Measurements from ENCODE around the gene HIVEP2.

The HIVEP2 gene

DNA sequence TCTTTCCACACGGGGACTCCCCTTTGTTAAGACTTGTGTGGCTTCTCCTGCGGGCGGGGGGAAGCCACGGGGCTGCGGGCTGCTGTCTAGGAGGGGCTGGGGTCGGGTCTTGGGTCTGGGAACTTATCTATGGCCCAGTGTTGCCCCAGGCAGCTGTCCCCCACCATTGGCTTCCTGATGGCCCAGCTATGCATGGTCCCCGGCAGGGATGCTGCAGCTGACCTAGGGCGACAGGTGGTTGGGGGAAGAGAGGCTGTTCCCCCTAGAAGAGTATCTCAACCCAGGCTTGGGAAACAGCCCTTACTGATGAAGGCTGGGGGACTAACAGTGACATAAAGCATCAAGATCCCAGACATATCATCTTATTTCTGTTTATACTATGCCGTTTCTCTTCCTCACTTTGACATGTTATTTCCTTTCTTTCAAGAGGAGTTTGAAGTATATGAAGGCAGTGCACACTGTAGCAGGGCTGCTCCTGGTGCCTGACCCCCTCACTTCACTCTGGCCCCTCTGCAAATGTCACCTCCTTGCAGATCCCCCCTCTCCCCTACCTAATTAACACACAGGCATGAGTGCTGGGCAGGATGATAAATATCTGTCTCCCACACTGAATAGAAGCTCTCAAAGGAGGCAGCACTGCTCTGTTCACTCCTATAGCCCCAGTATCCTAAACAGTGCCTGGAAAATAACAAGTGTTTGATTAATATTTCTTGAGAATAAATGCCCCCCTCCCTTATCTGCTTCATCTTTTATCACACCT lies 87.0 kb downstream of the HIVEP2 start:
- DNase-seq (ENCODE audit: low read depth in 2 of 2) = no peak

DNA sequence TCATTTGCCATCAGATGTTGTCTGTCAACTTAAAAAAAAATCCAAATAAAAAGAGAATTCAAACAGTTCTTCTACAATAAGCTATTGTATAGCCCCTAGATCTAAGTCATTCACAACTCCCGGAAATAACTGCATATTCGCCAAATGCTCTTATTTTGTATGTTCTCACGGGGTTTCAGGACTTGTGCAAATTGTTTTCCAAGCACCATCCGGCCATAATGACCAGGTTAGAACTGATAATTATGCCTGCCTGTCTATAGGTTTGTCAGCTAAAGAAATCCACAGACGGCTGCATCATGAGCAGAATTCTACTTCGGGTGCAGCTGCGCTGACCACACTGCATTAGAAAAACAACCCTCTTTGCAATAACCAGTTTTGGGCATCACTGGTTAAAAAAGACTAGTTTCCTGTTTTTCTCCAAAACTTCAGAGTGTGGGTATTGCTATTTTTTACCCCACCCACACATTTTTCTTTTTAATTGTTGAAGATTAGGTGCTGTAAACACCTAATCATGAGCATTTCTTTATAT lies 87.7 kb downstream of the HIVEP2 start:
- DNase-seq (ENCODE audit: low read depth in 2 of 2) = no peak

DNA sequence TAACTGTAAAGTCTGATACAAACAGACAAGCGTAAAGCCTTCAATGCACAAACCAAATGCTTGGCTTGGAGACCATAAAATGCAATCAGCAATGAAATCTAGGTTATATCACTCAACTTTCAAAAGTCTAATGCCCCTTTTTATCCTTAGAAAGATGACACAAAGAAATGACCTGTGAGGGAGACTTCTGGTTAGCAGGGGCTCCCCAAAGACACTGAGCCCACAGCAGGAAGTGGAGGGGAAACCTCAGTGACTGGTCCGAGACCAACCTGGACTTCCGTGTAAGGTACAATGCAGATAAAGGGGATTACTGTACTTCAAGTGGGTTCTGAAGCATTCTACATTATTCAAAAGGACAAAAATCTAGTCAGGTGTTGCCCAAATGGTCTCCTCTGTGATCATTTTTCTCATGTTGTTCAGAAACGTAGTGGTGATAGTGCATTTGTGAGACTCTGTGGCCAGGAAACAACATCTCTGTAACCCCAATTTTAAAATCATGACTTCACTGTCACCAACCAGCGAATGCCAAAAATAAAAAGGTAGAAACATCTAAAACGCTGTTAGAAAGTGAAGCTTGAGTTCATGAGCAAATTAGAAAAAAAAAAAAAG lies 88.2 kb downstream of the HIVEP2 start:
- no peak for DNase-seq (ENCODE audit: low read depth in 2 of 2)

DNA sequence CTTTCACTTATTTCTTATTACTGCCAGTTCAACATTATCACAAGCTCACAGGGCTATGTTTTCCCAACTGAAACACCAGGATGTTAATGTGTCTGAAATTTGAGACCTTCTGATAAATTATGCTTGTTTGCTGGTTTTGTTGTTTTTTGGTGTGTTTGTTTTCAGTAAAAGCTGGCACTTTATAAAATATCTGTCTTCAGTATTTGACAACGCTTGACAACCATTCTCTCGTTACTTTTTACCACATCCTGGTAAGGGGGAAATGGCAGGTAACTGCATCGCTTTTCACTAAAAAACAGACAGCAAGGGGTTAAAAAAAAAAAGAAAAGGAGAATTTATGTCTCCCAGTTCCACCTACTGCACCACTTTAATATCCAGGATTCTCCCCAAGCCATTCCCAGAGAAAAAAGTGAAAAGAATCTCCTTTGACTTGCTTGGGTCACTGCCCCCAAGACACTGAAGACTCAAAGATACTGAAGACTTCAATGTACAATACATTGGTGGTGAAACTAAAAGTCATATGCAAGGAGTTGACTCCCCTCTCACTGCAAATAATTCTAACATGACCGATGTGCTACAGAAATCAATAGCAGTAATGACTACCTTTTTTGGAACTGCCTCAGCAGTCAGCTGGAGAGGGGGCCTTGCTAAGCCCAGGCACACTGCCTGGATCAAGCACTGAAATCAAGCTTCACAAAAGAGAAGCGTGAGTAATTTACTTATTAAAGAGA lies 88.9 kb downstream of the HIVEP2 start:
- no peak for DNase-seq (ENCODE audit: low read depth in 2 of 2)

DNA sequence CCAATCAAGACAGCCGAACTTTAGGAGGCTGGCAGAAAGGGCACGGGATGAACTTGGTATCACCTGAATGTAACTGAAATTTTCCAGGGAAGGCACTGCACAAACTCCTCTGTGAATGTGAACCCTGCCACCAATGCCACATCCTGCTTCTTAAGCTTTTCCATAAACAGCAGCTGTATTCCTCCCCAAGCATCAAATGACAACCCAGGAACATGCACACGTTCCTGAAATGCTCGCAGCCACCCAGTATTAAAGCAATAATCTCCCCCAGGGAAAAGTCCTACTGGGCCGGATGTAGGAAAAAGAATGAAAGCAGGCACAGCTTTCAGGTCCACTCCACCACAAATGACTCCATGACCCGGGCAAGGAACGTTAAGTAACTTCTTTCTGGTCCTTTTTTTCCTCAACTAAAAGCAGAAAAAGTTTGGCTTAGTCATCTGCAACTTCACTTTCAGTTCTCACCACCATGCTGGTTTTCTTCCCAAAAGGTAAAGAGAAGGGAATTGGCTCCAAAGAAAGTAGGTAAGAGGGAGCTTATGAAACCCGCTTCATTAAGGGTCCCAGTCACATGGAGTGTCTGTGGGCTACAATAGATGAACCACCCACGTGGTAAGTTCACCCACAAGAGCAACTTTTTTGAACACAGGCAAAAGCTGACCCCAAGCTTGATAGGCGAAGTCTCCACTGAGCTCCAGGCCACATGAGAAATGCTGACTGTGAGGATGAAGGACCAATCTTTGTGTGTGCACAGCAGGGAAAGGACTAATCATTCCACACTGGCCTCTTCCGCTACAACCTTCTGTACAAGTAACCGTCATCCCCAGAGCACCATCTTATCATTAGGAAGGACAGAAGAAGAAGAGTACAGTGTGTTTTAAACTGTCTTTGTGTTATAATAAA lies 90.1 kb downstream of the HIVEP2 start:
- DNase-seq (ENCODE audit: low read depth in 2 of 2) = no peak

DNA sequence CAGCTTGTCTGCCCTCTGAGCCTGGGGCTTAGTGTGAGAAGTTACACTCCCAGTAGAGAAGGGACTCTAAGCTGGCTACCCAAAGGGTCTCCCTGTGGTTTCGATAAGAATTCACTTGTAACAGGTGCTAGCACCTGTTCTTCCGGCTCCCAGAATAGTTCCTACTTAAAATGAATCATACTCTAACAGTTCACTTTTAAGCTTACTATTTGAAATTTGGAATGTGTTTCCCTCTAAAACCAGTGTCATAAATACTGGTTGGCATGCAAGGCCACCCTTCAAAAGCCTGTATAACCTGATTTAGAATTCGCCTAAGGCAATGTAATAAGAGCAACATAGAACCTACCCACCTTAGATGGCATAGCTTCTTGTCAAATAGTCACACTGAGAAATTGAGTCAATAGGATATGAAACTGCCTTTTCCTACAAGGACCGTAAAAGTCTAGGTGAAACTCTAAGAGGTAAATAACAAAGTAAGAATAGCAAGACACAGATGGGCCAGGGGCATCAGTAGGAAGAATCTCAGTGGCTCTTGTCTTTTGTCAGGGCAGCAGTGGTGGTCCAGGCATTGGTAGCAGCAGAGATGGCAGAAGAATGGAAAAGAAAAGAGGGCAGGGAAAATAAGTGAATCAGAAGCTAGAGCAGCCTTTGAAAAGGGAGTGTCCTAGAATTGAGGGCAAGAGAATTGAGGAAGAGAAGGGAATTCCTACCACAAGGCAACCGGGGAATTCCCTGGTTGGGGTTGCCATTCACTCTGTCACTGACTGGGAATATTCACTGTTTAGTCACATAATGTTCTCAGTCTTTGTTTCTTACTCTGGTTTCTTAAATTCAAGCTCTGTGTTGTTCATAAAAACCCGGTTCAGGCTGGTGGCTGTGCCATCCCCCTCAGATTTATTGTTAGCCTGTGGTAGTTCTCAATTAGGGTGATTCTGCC lies 91.5 kb downstream of the HIVEP2 start:
- DNase-seq (ENCODE audit: low read depth in 2 of 2) = no peak

DNA sequence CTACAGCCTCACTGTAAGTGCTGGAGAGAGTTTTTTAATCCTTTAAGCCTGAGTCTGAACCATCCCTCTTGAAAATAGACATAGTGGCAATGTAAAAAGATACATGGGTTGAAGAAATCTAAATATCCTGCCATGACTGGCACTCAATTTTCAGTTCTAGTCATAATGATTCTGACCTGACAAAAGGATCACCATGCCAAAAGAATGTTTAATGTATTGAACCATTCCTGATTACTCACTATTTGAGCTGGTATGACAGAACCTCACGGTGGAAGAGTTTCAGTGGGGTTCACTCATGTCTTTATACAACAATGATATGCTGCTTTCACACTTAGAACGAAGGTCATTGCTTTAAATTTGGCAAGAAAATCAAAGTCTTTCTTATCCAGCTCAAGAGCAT lies 93.4 kb downstream of the HIVEP2 start:
- DNase-seq (ENCODE audit: low read depth in 2 of 2) = no peak

DNA sequence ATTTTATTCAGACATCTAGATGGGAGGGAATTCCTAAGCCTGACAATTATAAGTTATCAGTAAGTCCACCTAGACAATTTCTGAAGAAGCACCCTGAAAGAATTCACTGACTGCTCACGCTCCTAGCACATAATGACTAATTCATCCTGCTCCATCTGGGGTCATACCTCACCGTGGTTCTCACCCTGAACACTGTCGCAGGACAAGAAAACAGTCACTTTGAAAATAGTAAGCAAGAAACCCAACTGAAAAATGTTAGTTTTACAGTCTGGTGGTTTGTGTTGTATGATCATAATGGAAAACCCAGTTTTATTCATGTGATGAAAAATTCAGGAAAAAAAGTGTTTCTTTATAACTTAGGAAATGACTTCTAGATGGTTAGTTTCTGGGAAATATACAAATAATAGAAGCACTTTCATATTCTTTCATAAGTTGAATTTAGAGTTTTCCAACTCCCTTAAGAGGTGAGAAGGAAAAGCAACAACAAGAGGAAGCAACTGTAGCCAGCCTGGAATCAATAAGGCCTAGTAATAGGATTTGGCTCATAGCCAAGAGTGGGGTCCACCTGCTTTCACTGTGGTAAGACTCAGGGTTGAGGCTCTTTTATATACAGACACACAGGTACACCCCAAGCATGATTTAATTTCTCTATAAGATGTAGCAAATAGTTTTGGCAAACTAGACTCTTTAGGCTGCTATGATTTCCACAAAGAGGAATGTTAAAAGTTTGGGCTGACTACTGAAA lies 94.1 kb downstream of the HIVEP2 start:
- no peak for DNase-seq (ENCODE audit: low read depth in 2 of 2)

DNA sequence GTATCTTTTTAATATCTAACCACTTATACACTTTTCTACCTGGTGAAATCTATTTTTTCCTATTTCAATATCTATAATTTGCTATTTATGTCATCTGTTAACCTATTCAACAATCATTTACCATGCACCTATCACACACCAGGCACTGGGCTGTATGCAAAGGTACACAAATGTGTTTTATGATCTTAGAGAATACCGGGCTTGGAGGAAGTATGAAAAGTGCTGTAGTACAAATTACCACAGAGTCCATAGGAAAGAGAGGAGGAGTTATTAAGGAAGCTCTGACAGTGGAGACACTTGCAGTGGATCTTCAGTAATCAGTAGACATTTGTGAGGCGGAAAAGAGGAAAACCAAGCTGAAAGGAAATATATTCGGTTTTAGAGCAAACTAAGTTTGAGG lies 96.0 kb downstream of the HIVEP2 start:
- no peak for DNase-seq (ENCODE audit: low read depth in 2 of 2)

DNA sequence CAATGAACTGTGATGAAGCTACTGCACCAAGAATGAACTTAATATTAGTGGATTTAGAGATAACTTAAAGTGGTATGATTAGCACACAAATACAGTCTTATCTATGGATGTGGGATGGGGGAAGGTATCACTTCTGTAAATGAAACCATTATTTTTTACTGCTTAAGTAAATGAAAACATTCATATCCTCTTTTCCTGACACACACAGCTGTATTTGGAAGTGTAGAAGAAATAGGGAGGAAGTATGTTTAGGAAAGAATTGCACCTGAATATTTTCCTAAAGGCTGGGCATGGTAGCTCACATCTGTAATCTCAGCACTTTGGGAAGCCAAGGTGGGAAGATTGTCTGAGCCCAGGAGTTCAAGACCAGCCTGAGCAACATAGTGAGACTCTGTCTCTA lies 96.8 kb downstream of the HIVEP2 start:
- no peak for DNase-seq (ENCODE audit: low read depth in 2 of 2)

DNA sequence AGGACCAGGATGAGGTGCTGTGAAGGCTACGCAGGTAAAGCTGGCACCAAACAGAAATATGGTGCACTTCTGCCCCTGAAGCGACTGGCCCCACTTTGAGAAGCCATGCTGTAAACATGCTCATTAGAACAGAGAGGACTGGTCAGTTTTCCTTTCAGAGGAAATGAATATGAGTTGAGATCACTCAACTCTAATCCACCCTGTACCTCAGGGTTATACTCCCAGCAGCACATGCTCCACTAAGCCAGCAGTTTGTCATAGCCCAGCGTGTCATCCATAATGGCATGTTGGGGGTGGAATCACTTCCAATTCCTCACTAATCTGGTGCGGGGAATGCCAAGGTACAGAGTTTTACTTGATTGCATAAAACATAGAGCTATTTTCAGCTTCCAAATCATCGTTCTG lies 98.1 kb downstream of the HIVEP2 start:
- DNase-seq (ENCODE audit: low read depth in 2 of 2) = no peak

DNA sequence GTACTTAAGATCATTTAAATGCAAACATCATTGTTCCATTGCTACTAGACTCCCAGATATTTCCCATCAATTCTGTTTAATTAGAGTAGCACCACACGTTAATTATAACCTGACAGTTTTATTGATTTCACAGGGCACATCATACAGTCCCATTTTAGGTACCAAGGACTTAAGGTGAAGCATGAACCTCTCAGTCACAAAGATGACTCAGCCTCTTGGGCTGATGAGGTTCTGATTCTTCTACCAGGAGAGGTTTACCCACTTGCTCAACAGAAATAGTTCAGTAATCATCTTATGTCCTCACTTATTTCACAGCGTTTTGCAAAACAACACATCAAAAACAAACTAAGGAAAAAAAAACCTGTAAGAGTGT lies 98.5 kb downstream of the HIVEP2 start:
- no peak for DNase-seq (ENCODE audit: low read depth in 2 of 2)

DNA sequence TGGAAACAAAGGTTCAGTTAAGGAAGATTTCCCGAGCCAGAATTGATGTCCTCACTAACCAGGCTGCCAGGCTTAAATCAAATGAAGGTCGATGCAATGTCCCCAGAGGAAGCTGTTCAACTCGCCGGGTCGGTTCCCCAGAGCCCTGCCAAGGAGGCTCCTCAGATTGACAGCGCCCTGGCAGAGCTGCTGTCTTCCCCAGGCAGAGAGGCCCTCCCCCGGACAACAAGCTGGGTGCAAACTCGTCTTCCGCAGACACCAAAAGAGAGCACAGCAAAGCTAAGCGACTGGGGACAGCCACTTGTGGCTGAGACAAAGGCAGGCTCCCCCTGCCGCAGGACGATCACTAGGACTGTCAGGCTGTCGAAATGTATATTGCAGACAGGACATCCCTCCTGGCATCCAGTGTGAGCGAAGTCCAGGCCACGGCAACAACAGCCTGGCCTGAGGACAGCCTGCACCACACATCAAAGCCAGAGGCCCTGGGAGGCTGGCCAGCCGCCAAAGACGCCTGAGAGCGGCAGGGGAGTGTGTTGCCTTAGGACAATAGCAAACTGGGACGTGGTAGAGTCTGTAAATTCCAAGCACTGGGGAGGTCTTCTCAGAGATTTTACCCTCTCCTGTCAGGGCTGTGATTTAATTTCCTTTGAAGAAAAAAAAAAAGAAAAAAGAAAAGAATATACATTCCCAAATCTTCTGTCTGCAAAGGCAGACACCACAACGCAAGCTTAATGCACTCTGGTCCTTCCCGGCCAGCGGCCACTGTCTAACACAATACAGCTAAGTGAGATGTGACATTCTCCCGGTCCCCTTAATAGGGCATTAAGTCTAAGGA lies 99.1 kb downstream of the HIVEP2 start:
- DNase-seq (ENCODE audit: low read depth in 2 of 2) = no peak

DNA sequence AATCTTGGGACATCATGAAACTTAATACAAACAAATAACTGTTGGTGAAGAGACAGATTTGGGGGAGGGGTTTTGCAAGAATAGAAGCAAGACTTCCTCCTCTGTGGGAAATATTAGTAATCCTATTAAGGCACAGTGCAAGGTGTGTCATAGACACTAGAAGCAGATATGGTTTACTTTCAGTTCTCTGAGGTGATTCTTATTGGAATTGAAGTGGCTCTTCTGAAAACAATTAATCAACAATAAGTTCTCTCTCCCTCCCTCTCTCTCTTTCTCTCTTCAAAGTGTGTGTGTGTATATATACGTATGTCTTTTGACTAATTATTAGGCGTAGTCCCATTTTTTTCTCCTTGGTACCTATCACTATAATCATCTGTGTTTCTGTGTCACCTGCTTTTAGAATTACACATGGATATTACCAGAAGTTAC lies 99.8 kb downstream of the HIVEP2 start:
- no peak for DNase-seq (ENCODE audit: low read depth in 2 of 2)

DNA sequence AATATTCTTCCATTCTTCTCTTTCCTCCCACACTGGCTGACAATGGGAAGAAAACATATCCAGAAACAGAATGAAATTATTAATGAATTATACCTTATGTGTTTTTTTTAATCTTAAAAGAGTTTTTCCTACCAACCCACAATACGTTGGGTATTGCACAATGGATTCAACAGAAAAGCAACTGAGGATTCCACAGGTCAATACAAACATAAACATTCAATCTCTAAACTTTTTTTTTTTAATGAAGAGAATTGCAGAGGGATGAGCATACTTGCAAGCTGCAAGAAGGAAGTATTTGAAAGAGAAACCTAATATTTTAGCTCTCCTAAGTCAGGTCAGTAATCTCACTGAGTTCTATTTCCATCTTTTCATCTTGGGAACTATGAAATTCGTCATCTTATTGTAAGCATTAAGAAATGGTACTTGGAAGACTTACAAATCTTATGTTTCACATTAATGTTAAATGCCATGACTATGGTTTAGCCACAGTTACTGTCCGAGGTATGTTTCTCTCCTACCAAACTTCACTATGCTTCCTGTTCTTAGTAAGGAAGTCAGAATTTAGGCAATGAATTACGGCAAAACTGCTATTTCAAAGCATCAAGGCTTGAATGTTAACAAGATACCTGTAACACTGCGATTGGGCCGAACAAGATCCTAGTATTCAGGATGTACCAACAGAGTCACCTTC lies 100.8 kb downstream of the HIVEP2 start:
- DNase-seq (ENCODE audit: low read depth in 2 of 2) = no peak

DNA sequence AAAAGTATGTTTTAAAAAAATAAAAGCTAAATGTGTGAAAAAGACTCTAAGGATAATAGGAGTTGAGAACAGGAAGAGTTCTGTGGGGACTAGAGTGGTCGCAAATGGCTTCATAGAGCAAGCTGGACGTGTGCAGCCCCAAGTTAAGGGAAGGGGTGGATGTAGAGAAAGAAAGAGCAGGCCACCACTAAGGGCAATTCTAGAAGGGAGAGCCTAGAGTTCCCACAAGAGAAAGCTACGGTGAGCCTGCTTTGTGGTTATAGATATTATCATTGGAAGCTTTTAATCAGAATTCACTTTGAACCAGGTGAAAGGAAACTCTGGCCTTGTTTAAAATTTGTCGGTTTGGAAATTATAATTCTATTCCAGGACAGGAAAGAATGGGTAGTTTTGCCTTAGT lies 101.6 kb downstream of the HIVEP2 start:
- no peak for DNase-seq (ENCODE audit: low read depth in 2 of 2)

DNA sequence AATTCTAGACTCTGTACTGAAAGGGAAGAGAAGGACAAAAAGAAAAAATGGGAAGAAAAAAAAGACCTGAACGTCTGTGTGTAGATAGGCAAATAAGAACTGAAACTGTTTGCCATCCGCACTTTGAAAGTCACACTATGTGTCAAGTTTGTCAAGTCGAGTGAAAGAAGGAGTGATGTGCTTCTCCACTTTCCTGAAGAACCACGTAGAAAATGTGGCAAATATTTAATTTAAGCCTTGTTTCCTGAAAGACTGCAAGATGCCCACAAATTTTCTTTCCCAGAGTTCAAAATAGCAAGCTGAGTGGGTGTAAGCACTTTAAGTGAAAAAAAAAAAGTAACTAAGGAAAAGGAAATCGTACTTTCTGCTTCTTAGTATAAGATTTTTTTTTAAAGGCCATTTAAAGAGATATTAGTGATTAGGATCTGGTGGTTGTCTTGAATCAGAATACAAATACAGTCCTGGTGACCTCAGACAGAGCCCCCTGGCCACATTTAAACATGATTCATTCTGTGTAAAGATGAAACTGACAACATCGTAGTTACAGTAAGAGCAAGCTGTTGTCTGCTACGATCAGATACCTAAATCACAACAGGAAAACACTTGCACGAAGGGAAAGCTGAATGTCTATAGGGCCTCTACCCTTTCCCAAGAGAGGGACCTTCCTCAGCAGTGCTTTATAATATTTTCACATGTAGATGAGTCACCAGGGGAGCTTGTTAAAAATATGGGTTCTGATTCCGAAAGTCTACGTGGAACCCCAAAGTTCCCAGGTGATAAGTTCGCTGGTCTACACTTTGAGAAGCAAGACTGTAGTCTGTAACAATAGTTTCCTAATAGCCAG lies 102.3 kb downstream of the HIVEP2 start:
- no peak for DNase-seq (ENCODE audit: low read depth in 2 of 2)
